Esophagus (tissue), 2 donors: Measurements from ENCODE around the gene GXYLT2. TPM values are rescaled to one million over a fixed set of nuclear protein-coding genes. Genes with fewer than 3 reads are reported as not detected.

Experiments used
- H3K27ac ChIP-seq, 2 donors: one replicate each; pipeline ENCODE4 v1.5.1; 2013; ENCODE audit warnings: low read depth in 2 of 2, mild to moderate bottlenecking in 2 of 2, inconsistent platforms in 1 of 2, low read length in 1 of 2, moderate library complexity in 1 of 2
- H3K27me3 ChIP-seq, 2 donors: one replicate each; pipeline ENCODE4 v1.6.1; 2013; ENCODE audit warnings: low read length in 2 of 2, control low read depth in 1 of 2, mild to moderate bottlenecking in 1 of 2; ENCODE audit not compliant: insufficient read depth in 2 of 2, control insufficient read depth in 1 of 2
- H3K36me3 ChIP-seq, 2 donors: one replicate each; pipeline ENCODE4 v1.6.1; 2013; ENCODE audit warnings: low read length in 1 of 2; ENCODE audit not compliant: control insufficient read depth in 2 of 2, insufficient read depth in 2 of 2
- H3K4me1 ChIP-seq, 2 donors: one replicate each; pipeline ENCODE4 v1.6.1; 2013; ENCODE audit warnings: low read length in 1 of 2; ENCODE audit not compliant: control insufficient read depth in 2 of 2, insufficient read depth in 2 of 2
- H3K4me3 ChIP-seq, 2 donors: one replicate each; pipeline ENCODE4 v1.5.1; 2013; ENCODE audit warnings: low read length in 2 of 2, mild to moderate bottlenecking in 2 of 2, low read depth in 1 of 2, moderate library complexity in 1 of 2
- H3K9me3 ChIP-seq, 2 donors: one replicate each; pipeline ENCODE4 v1.6.1; 2013; ENCODE audit warnings: mild to moderate bottlenecking in 2 of 2, low read depth in 1 of 2, low read length in 1 of 2, moderate library complexity in 1 of 2; ENCODE audit not compliant: control insufficient read depth in 2 of 2, insufficient read depth in 1 of 2
- WGBS, 2 donors: extraction: QIAGEN DNeasy Blood & Tissue Kit; methylation state at CpG; one replicate each; pipeline ENCODE4 v1.1.7; 2013; 5-methylcytosine and 5-hydroxymethylcytosine counted together
- polyA plus RNA-seq, 2 donors: library from polyadenylated mRNA; stranded (reverse); fragments of 200-250 nt; gene quantifications; one replicate each; pipeline ENCODE4 v1.2.3, GENCODE V29; 2013
- donor health status: healthy with polysubstance abuse.
- donor health status: Bipolar disorder and iron deficiency.

GXYLT2 gene
- polyA plus RNA-seq, 2 donors = 0.24 to 0.37 TPM

- Histone ChIP-seq H3K4me1 (no peaks in the 10 kb centered on the region), H3K27me3 (no peaks in the 10 kb centered on the region), H3K27ac (no peak overlapping the region), H3K36me3 (no peaks in the 10 kb centered on the region), H3K9me3 (no peaks in the 10 kb centered on the region), H3K4me3 (no peak overlapping the region)
- WGBS, 2 donors = 49 to 74% methylated on average over 4 of the region's 4 CpGs
Measured at GRCh38 chr3:73021301-73021835, 133.5 kb downstream of the GXYLT2 start.

GRCh38 chr3:73024836-73025235, 137.0 kb downstream of the GXYLT2 start:
- H3K36me3 ChIP-seq = no peaks in the 10 kb centered on the region
- peak overlapping the region in 1 of 2 donors; percentile 16 for H3K27ac ChIP-seq
- H3K4me1 ChIP-seq = no peaks in the 10 kb centered on the region
- H3K9me3 ChIP-seq = no peaks in the 10 kb centered on the region
- H3K4me3 ChIP-seq = no peak overlapping the region
- H3K27me3 ChIP-seq = no peaks in the 10 kb centered on the region

- H3K27me3 ChIP-seq = no peaks in the 10 kb centered on the region
- whole genome bisulfite sequencing, 2 donors = 74 to 83% methylated on average over 6 of the region's 6 CpGs
- no peaks in the 10 kb centered on the region for H3K36me3 ChIP-seq
- H3K9me3 ChIP-seq = no peaks in the 10 kb centered on the region
- no peak overlapping the region for H3K27ac ChIP-seq
- H3K4me3 ChIP-seq = no peak overlapping the region
- H3K4me1 ChIP-seq = no peaks in the 10 kb centered on the region
Measured at GRCh38 chr3:73026111-73026759, 138.4 kb downstream of the GXYLT2 start.

Other genes starting within 250 kb of the GXYLT2 start
- 1 to 10 TPM; 5.5 to 6.9 TPM for gene SHQ1, start 39.6 kb upstream of the GXYLT2 start, polyA plus RNA-seq
- 10 to 100 TPM; 13.3 to 14.2 TPM for gene PPP4R2, start 108.8 kb downstream of the GXYLT2 start, polyA plus RNA-seq
- under 1 TPM; 0.53 to 0.92 TPM for gene EBLN2, start 173.6 kb downstream of the GXYLT2 start, polyA plus RNA-seq